Measurements from ENCODE around the gene LYPD6B. TPM values are rescaled to one million over a fixed set of nuclear protein-coding genes. Genes with fewer than 3 reads are reported as not detected.

Gene LYPD6B
- total RNA-seq, 1 experiment from 2014 or later, result 2.0 TPM

DNA sequence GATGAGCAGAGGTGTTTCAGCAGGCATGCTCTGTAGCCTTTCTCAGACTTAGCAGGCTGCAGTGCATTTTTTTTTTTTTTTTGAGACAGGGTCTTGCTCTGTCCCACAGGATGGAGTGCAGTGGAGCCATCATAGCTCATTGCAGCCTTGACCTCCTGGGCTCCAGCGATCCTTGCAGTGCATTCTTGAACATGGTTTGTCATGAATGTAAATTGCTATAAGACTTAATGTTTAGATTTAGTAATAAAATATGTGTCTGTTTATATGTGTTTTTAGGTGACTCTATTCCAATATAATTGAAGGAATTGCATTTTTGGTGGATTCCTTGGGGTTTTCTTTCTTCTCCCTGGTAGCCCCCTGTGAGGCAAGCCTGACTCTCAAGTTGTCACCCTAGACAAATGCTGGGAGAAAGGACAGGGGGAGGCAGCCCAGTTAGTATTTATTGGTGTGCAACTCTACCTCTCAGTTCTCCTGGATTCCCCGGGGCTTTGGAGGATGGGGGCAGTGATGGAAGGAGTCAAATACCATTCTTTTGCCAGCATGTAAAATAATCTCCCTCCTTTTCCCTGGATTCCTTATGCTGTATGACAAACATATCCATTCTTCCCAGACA is 22.7 kb downstream of the LYPD6B start:
- no peaks in the 10 kb centered on the region for H3K23me2 ChIP-seq (ENCODE audit: insufficient read length, low read depth, low read length, poor library complexity, severe bottlenecking)
- no peaks in the 10 kb centered on the region for H4K20me1 ChIP-seq (ENCODE audit: control insufficient read depth, insufficient read depth, insufficient read length)
- H2BK15ac ChIP-seq (ENCODE audit: low read depth, low read length), result no peak overlapping the region
- H2AFZ ChIP-seq (ENCODE audit: low read length), result no peak overlapping the region
- no peak overlapping the region for H3K4me2 ChIP-seq (ENCODE audit: insufficient read depth, insufficient read length, low read length)
- H2BK5ac ChIP-seq (ENCODE audit: insufficient read length, low read length), result no peak overlapping the region
- no peak overlapping the region for H2BK120ac ChIP-seq (ENCODE audit: low read depth, low read length, poor library complexity, severe bottlenecking)
- no peak overlapping the region for H4K8ac ChIP-seq (replicated peaks; ENCODE audit: insufficient read length, low read depth, low read length)
- no CpG with 5 or more reads among the region's 2 CpGs for WGBS (ENCODE audit: extremely low coverage, insufficient read length, low lambda C conversion rate)
- no peaks in the 10 kb centered on the region for H3K79me2 ChIP-seq (ENCODE audit: insufficient read depth, low read length)
- Mint-ChIP-seq H3K36me3 (ENCODE audit: insufficient read depth in 1 of 3, low read depth in 3 of 3) (no peaks in the 10 kb centered on the region), H3K9me3 (no peaks in the 10 kb centered on the region), H3K27ac (no peak overlapping the region), H3K27me3 (ENCODE audit: low read depth) (no peaks in the 10 kb centered on the region), H3K4me3 (no peak overlapping the region), H3K4me1 (peaks cover 0 to 4% of the 10 kb centered on the region in 2 experiments; a peak in 1 of 4 replicates)
- H2AK5ac ChIP-seq (ENCODE audit: insufficient read length, low read length), result no peak overlapping the region
- TF ChIP-seq, protein P1, sequence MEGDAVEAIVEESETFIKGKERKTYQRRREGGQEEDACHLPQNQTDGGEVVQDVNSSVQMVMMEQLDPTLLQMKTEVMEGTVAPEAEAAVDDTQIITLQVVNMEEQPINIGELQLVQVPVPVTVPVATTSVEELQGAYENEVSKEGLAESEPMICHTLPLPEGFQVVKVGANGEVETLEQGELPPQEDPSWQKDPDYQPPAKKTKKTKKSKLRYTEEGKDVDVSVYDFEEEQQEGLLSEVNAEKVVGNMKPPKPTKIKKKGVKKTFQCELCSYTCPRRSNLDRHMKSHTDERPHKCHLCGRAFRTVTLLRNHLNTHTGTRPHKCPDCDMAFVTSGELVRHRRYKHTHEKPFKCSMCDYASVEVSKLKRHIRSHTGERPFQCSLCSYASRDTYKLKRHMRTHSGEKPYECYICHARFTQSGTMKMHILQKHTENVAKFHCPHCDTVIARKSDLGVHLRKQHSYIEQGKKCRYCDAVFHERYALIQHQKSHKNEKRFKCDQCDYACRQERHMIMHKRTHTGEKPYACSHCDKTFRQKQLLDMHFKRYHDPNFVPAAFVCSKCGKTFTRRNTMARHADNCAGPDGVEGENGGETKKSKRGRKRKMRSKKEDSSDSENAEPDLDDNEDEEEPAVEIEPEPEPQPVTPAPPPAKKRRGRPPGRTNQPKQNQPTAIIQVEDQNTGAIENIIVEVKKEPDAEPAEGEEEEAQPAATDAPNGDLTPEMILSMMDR (conservative IDR thresholded peaks at IDR 0.05), result no peak
- H2BK12ac ChIP-seq (ENCODE audit: insufficient read length, low read depth, low read length), result no peak overlapping the region
- H3K9ac ChIP-seq (ENCODE audit: extremely low read depth, insufficient read length, low read length), result no peak overlapping the region
- H3K56ac ChIP-seq (ENCODE audit: insufficient read length, low read depth, low read length), result no peak overlapping the region
- H2BK20ac ChIP-seq (ENCODE audit: low read depth, low read length, poor library complexity, severe bottlenecking), result no peak overlapping the region
- no peaks in the 10 kb centered on the region for H3K27me3 ChIP-seq (ENCODE audit: insufficient read depth, low read length)
- no peak overlapping the region for H3K4ac ChIP-seq (ENCODE audit: low read depth, low read length)
- no peak overlapping the region for H3K18ac ChIP-seq (ENCODE audit: insufficient read length, low read depth, low read length)
- H3K23ac ChIP-seq (ENCODE audit: insufficient read length, low read depth, low read length), result no peak overlapping the region
- no peaks in the 10 kb centered on the region for H3K79me1 ChIP-seq (ENCODE audit: insufficient read depth, low read depth, low read length, poor library complexity, severe bottlenecking)
- H3K27ac ChIP-seq (ENCODE audit: insufficient read length, low read depth, low read length), result no peak overlapping the region
- no peak overlapping the region for H3K14ac ChIP-seq (ENCODE audit: insufficient read depth, low read length)
- DNase-seq, result no peak
- no peaks in the 10 kb centered on the region for H3K9me3 ChIP-seq (ENCODE audit: control insufficient read depth, low read depth, low read length)
- no peak overlapping the region for H4K91ac ChIP-seq (ENCODE audit: insufficient read length, low read depth, low read length)
- H4K5ac ChIP-seq (ENCODE audit: insufficient read length, low read depth, low read length), result no peak overlapping the region
- no peaks in the 10 kb centered on the region for H3K4me1 ChIP-seq (ENCODE audit: insufficient read depth, low read length)
- no peak overlapping the region for H3T11ph ChIP-seq (ENCODE audit: low read length)

Data from H9 (cell line).